Keratinocyte (primary cell): ENCODE measurements around the gene GMCL1. TPM values are rescaled to one million over a fixed set of nuclear protein-coding genes. Genes with fewer than 3 reads are reported as not detected.
"Not testable (repeated sequence)": the region's sequence is repeated elsewhere in the genome, so short reads cannot be mapped to it uniquely, and the experiment has no call there.

Experiments
- DNase-seq: peaks from one replicate; pipeline ENCODE4 v3.0.0-alpha.2; 2011; ENCODE audit warnings: low read depth, missing footprints, low spot score
- FAIRE-seq: peaks from 2 replicates; lab custom pipeline; 2011; peaks lifted over from hg19 to GRCh38; lab: Jason Lieb, UNC
- H2AFZ ChIP-seq: 2 replicates; pipeline ENCODE4 v1.6.0; 2012; ENCODE audit warnings: low read length, control low read depth, inconsistent platforms; ENCODE audit not compliant: control insufficient read depth
- H3K27ac ChIP-seq: 2 replicates; pipeline ENCODE4 v1.5.1; 2011; ENCODE audit warnings: low read length; ENCODE audit not compliant: control insufficient read depth, insufficient read depth
- H3K27me3 ChIP-seq: 3 replicates; pipeline ENCODE4 v1.6.0; 2011; ENCODE audit warnings: low read length; ENCODE audit not compliant: control insufficient read depth, insufficient read depth; ENCODE audit errors: extremely low read depth
- H3K36me3 ChIP-seq, 2 experiments: 2 replicates in 1 of 2; 3 replicates in 1 of 2; pipeline ENCODE4 v1.5.1; 2011; ENCODE audit warnings: low read length in 2 of 2, mild to moderate bottlenecking in 1 of 2; ENCODE audit not compliant: control insufficient read depth in 2 of 2, insufficient read depth in 2 of 2; ENCODE audit errors: extremely low read depth in 1 of 2
- H3K4me1 ChIP-seq: 3 replicates; pipeline ENCODE4 v1.5.1; 2011; ENCODE audit warnings: low read length; ENCODE audit not compliant: control insufficient read depth, insufficient read depth; ENCODE audit errors: extremely low read depth
- H3K4me2 ChIP-seq: 3 replicates; pipeline ENCODE4 v1.6.0; 2011; ENCODE audit warnings: low read depth, low read length; ENCODE audit not compliant: control insufficient read depth, insufficient read depth; ENCODE audit errors: extremely low read depth
- H3K4me3 ChIP-seq, 3 experiments: fragments of 200-600 bp in 1 of 3; sonication (generic) in 1 of 3; 2 replicates in 2 of 3; 3 replicates in 1 of 3; pipeline ENCODE4 v1.5.1; 2011 to 2016; ENCODE audit warnings: low read length in 3 of 3, mild to moderate bottlenecking in 3 of 3, control low read depth in 2 of 3, inconsistent platforms in 1 of 3, low read depth in 1 of 3, mixed read lengths in 1 of 3, mixed run types in 1 of 3, moderate library complexity in 1 of 3; ENCODE audit not compliant: control insufficient read depth in 2 of 3, insufficient read depth in 2 of 3; ENCODE audit errors: extremely low read depth in 1 of 3
- H3K79me2 ChIP-seq: 2 replicates; pipeline ENCODE4 v1.6.0; 2012; ENCODE audit warnings: low read length; ENCODE audit not compliant: control insufficient read depth, insufficient read depth
- H3K9ac ChIP-seq: 3 replicates; pipeline ENCODE4 v1.6.0; 2011; ENCODE audit warnings: low read length; ENCODE audit not compliant: control insufficient read depth, insufficient read depth; ENCODE audit errors: extremely low read depth
- H3K9me1 ChIP-seq: 3 replicates; pipeline ENCODE4 v1.6.0; 2011; ENCODE audit warnings: low read length; ENCODE audit not compliant: control insufficient read depth, insufficient read depth; ENCODE audit errors: extremely low read depth
- H3K9me3 ChIP-seq: 2 replicates; pipeline ENCODE4 v1.5.1; 2012; ENCODE audit warnings: low read depth, low read length; ENCODE audit not compliant: control insufficient read depth
- H4K20me1 ChIP-seq: 3 replicates; pipeline ENCODE4 v1.6.0; 2011; ENCODE audit warnings: low read length; ENCODE audit not compliant: control insufficient read depth, insufficient read depth; ENCODE audit errors: extremely low read depth
- CTCF ChIP-seq, 3 experiments: IDR thresholded peaks in 1 of 3; conservative IDR thresholded peaks in 1 of 3; optimal IDR thresholded peaks in 1 of 3; 2 replicates in 2 of 3; 3 replicates in 1 of 3; pipeline versions ENCODE3 to v1.5.1; 2011; ENCODE audit warnings: low read length in 3 of 3, mild to moderate bottlenecking in 3 of 3, moderate library complexity in 2 of 3, control low read depth in 1 of 3, inconsistent platforms in 1 of 3; ENCODE audit not compliant: insufficient read depth in 2 of 3; ENCODE audit errors: extremely low read depth in 1 of 3
- EZH2 ChIP-seq: IDR thresholded peaks from one replicate; pipeline ENCODE4 v1.6.1; 2012; ENCODE audit warnings: inconsistent platforms, mild to moderate bottlenecking, low read length, moderate library complexity
- dilution Hi-C: fragments of 300-500 bp; cut with MboI; formaldehyde crosslinking; loops from one replicate; pipeline ENCODE4 v1.7.0; 2020; ENCODE audit warnings: low sequenced_read_pairs; ENCODE audit not compliant: extremely low pct_ligation_motif_present
- polyA plus RNA-seq, 5 experiments: library from polyadenylated mRNA; depleted of rRNA in 3 of 5; stranded (reverse) in 3 of 5; stranded (forward) in 1 of 5; unstranded in 1 of 5; fragments of >200 nt; gene quantifications; 1 replicate in 1 of 5; 2 replicates in 3 of 5; 3 replicates in 1 of 5; pipeline versions ENCODE4 v1.2.1 to v1.2.3, GENCODE V29; 2011 to 2012; ENCODE audit warnings: missing spikeins in 2 of 5, low read depth in 1 of 5, low replicate concordance in 1 of 5

GMCL1 gene
- polyA plus RNA-seq, 1 donor (not counting 4 experiments of a cell fraction or from before 2014, with no cell fraction given): 7.5 TPM

DNA sequence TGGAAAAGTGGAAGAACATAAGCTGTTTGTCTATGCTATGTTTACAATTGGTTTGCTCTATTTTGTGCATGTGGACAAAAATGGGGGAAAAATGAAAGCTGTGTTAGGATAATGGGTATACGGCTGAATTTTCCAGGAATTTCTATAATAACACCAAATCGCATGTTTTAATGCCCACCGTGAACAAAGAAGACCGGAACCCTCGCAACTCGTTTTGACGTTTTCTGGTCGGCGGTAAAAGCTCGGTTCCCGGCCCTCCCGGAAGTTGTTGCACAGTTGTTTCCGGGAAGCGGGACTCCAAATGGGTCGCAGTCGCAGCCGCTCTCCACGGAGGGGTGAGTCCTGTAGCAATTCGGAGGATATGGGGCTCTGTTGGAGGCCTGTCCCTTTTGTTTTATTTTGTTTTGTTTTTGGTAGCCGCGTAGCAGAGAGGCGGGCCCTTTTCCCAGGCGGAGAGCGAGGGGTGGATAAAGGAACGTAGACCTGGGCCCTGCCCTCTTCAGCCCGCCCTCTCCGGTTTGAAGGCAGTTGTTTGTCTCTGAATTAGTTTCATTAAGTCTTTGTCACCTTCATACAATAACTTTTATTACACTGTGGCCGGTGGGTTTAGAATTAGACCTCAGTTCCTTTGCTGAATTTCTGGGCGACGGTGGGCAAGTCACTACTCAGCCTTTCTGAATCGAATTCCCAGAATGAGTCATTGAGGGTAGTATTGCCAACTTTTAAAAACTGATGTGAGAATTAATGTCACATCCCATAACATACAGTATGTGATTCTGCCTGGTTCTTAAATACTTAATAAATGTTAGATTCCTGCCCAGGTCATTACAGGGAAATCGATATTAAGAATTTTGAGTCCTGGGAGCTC lies 64.5 kb downstream of the GMCL1 start, which contains the start of gene SNRNP27:
TSS of gene SNRNP27 (plus strand) at position 273 of the 868 bp plus-strand sequence. CDS start at position 302, 29 bp downstream.
- no peak for DNase-seq
- peak within 1 kb of the TSS; percentile 100 for H2AFZ ChIP-seq
- peaks cover 3 to 13% of the 10 kb centered on the region in 2 experiments for H3K36me3 ChIP-seq
- peaks cover 30% of the 10 kb centered on the region for H3K79me2 ChIP-seq
- peak within 1 kb of the TSS; percentile 96 for H3K9ac ChIP-seq
- H3K4me1 ChIP-seq: peaks cover 10% of the 10 kb centered on the region
- dilution Hi-C loops: no loop called here
- no peaks in the 10 kb centered on the region for H4K20me1 ChIP-seq
- peak within 1 kb of the TSS; percentile 95 for H3K27ac ChIP-seq
- H3K4me3 ChIP-seq: peak within 1 kb of the TSS; percentile 75 to 89 (median 77)
- H3K9me3 ChIP-seq: no peaks in the 10 kb centered on the region
- no peaks in the 10 kb centered on the region for H3K9me1 ChIP-seq
- TF ChIP-seq EZH2 (no peak), CTCF (optimal IDR thresholded peaks at IDR 0.05 in 1 of 3, IDR thresholded peaks at IDR 0.05 in 1 of 3, conservative IDR thresholded peaks at IDR 0.05 in 1 of 3; ENCODE audit: extremely low read depth in 1 of 3, insufficient read depth in 2 of 3, low read length in 3 of 3) (no peak)
- H3K27me3 ChIP-seq: no peaks in the 10 kb centered on the region
- H3K4me2 ChIP-seq: peak within 1 kb of the TSS; percentile 92
- FAIRE-seq: peak; percentile 85

- peak overlapping the region; percentile 95 for H3K27ac ChIP-seq
- FAIRE-seq, DNase-seq, H3K27me3 ChIP-seq, H4K20me1 ChIP-seq, dilution Hi-C loops, H3K9me3 ChIP-seq, H2AFZ ChIP-seq, H3K9me1 ChIP-seq: not testable (repeated sequence)
- peak overlapping the region; percentile 75 to 89 (median 77) for H3K4me3 ChIP-seq
- H3K9ac ChIP-seq: peak overlapping the region; percentile 96
- peaks cover 10% of the 10 kb centered on the region for H3K4me1 ChIP-seq
- peak overlapping the region; percentile 63 for H3K4me2 ChIP-seq
- H3K36me3 ChIP-seq: peaks cover 5 to 13% of the 10 kb centered on the region in 2 experiments
- peaks cover 36% of the 10 kb centered on the region for H3K79me2 ChIP-seq
These were observed 65.3 kb downstream of the GMCL1 start for GRCh38 chr2:69894737-69895136.
